HCT116 (cell line): ENCODE data around the gene ZNF319.
"Not testable (repeated sequence)": the region's sequence is repeated elsewhere in the genome, so short reads cannot be mapped to it uniquely, and the experiment has no call there.

Experiments
- CEBPB ChIP-seq: IDR thresholded peaks from 2 replicates; pipeline ENCODE4 v1.6.1; 2012; ENCODE audit warnings: low read depth
- CTCF ChIP-seq, 3 experiments: fragments of 200-600 bp in 1 of 3; sonication (generic) in 1 of 3; IDR thresholded peaks in 2 of 3; conservative IDR thresholded peaks in 1 of 3; 2 replicates each; pipeline ENCODE4 v1.5.1; 2012 to 2017; ENCODE audit warnings: low read depth in 2 of 3, low read length in 2 of 3, antibody characterized with exemption in 1 of 3, borderline replicate concordance in 1 of 3, control low read depth in 1 of 3, mild to moderate bottlenecking in 1 of 3, mixed read lengths in 1 of 3, mixed run types in 1 of 3, moderate library complexity in 1 of 3; ENCODE audit not compliant: insufficient read depth in 1 of 3
- EZH2 ChIP-seq: fragments of 200-600 bp; sonication (generic); IDR thresholded peaks from 2 replicates; pipeline ENCODE4 v1.6.1; 2017; ENCODE audit warnings: antibody characterized with exemption, mixed run types

DNA sequence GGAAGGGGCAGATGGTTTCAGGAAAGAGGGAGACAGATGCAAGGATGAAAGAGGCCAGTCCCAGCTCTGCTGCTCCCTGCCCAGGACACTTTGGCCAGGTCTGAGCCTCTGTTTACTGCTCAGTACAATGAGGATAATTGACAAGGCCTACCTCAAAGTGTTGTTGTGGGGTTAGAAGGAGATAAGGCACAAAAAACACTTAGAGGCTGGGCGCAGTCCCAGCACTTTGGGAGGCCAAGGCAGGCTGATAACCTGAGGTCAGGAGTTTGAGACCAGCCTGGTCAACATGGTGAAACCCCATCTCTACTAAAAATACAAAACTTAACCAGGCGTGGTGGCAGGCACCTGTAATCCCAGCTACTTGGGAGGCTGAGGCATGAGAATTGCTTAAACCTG is 22.4 kb downstream of the ZNF319 start:
- TF ChIP-seq EZH2; CTCF (IDR thresholded peaks at IDR 0.05 in 2 of 3, conservative IDR thresholded peaks at IDR 0.05 in 1 of 3; ENCODE audit: borderline replicate concordance in 1 of 3, insufficient read depth in 1 of 3, low read depth in 2 of 3, low read length in 2 of 3); CEBPB: not testable (repeated sequence)
